ENCODE data around the gene KITLG. TPM values are rescaled to one million over a fixed set of nuclear protein-coding genes. Genes with fewer than 3 reads are reported as not detected.
"Not testable (repeated sequence)": the region's sequence is repeated elsewhere in the genome, so short reads cannot be mapped to it uniquely, and the experiment has no call there.

Gene KITLG
- total RNA-seq, 1 donor from 2014 or later = 8.6 TPM

DNA sequence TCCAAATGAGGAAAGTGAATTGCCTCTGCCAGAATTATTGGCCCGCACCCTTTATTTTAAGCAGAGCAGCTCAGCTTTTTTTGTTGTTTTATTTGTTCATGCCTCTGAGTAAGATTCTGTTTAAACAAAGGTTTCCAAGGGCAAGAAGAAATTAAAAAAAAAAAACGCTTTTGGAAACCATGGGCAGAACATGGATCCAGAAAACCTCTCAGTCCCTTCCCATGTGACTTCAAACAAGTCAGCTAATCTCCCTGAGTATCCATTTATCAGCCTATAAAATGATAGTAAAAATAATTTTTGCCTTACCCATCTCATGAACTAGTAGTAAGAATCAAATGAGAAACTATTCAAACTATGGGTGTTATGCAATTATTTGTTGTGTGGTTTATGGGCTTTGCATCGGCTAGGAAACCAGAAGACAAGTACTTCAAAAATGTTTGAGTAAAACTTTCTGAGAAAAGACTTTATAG is 27.6 kb downstream of the KITLG start:
- TF ChIP-seq, protein P1, sequence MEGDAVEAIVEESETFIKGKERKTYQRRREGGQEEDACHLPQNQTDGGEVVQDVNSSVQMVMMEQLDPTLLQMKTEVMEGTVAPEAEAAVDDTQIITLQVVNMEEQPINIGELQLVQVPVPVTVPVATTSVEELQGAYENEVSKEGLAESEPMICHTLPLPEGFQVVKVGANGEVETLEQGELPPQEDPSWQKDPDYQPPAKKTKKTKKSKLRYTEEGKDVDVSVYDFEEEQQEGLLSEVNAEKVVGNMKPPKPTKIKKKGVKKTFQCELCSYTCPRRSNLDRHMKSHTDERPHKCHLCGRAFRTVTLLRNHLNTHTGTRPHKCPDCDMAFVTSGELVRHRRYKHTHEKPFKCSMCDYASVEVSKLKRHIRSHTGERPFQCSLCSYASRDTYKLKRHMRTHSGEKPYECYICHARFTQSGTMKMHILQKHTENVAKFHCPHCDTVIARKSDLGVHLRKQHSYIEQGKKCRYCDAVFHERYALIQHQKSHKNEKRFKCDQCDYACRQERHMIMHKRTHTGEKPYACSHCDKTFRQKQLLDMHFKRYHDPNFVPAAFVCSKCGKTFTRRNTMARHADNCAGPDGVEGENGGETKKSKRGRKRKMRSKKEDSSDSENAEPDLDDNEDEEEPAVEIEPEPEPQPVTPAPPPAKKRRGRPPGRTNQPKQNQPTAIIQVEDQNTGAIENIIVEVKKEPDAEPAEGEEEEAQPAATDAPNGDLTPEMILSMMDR (IDR thresholded peaks at IDR 0.05; ENCODE audit: borderline replicate concordance) = no peak
- intact Hi-C loops (cut with micrococcal nuclease) = no loop called here
- no peaks in the 10 kb centered on the region for H3K27me3 ChIP-seq (ENCODE audit: low read depth)
- H3K9me3 ChIP-seq (replicated peaks) = no peaks in the 10 kb centered on the region
- H3K4me1 ChIP-seq = peaks cover 76% of the 10 kb centered on the region
- no peak for DNase-seq
- H3K27ac ChIP-seq (replicated peaks) = peak overlapping the region; percentile 63
- no peaks in the 10 kb centered on the region for H3K36me3 ChIP-seq
- H3K4me3 ChIP-seq = no peak overlapping the region

DNA sequence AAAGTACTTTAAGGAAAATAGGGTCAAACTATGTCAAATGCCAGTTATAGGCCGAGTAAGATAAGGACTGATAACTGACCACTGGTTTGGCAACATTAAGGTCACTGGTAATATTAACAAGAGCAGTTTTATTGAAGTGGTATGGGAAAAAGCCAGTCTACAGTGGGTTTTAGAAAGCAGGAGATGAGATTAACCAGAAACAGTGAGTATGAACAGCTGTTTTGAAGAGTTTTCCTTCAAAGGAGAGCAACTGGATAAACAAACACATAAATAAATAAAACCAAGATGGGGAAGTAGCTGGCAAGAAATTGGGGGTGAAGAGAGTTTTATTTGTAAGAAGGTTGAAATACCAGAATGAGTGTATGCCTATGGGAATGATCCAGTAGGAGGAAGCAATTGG is 30.3 kb downstream of the KITLG start:
- Histone ChIP-seq H3K4me3 (no peak overlapping the region), H3K27ac (replicated peaks) (peak overlapping the region; percentile 29), H3K9me3 (replicated peaks) (no peaks in the 10 kb centered on the region), H3K4me1 (peaks cover 84% of the 10 kb centered on the region), H3K27me3 (ENCODE audit: low read depth) (no peaks in the 10 kb centered on the region), H3K36me3 (peaks cover 6% of the 10 kb centered on the region)
- TF ChIP-seq, protein P1 (IDR thresholded peaks at IDR 0.05; ENCODE audit: borderline replicate concordance) = no peak
- no peak for DNase-seq
- intact Hi-C loops (cut with micrococcal nuclease) = no loop called here

DNA sequence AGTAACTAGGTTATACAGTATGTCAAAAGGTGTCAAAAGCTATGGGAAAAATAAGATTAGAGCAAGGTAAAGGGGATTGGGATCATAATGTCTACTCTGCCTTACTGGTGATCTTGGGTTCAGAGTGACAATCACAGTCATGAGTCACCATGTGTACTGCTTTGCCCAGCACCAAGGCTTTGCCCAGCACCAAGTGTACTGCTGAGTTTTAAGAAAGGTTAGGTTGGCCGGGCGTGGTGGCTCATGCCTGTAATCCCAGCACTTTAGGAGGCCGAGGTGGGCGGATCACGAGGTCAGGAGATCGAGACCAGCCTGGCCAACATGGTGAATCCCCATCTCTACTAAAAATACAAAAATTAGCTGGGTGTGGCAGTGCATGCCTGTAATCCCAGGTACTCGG is 32.3 kb downstream of the KITLG start:
- H3K27me3 ChIP-seq (ENCODE audit: low read depth); DNase-seq; H3K9me3 ChIP-seq (replicated peaks); intact Hi-C loops (cut with micrococcal nuclease); H3K27ac ChIP-seq (replicated peaks); H3K4me3 ChIP-seq: not testable (repeated sequence)
- peaks cover 64% of the 10 kb centered on the region for H3K4me1 ChIP-seq
- peaks cover 13% of the 10 kb centered on the region for H3K36me3 ChIP-seq

DNA sequence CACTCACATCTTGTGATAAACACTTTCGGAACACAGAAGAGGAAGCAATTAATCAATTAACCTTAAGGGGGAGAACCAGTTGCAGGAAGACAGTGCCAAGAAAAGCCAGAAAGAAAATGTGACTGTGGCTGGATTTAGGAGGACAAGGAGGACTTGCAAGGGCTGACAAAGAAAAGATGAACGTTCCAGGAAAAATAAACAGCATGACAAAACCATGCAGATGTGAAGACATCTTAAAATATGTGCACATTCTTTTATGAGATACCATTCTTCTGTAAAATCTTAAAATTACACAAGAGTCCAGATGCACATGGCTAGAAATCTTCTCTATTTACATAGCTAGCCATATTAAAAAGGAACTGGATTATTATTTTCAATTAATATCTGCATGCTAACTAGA is 33.4 kb downstream of the KITLG start:
- Histone ChIP-seq H3K36me3 (peaks cover 18% of the 10 kb centered on the region), H3K9me3 (replicated peaks) (no peaks in the 10 kb centered on the region), H3K4me1 (peaks cover 54% of the 10 kb centered on the region), H3K27me3 (ENCODE audit: low read depth) (no peaks in the 10 kb centered on the region), H3K27ac (replicated peaks) (no peak overlapping the region), H3K4me3 (no peak overlapping the region)
- intact Hi-C loops (cut with micrococcal nuclease) = no loop called here
- TF ChIP-seq, protein P1 (IDR thresholded peaks at IDR 0.05; ENCODE audit: borderline replicate concordance) = no peak
- DNase-seq = no peak

DNA sequence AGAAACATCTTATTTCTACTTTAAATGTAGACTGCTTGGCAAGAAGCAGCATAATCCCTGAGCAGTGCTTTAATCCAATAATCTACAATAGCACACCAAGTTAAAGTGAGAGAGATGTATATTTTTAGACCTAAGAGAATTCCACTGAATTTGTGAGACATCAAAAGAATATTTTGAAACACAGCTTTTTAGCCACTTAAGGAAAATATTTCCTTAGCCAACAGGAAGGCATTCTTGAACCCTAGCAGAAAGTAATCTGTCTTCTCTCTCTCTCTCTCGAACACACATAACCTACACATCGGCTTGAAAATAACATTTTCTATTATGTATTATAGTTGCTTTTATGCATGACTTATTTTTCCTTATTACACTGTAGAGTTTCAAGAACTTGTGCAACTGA is 34.0 kb downstream of the KITLG start:
- Histone ChIP-seq H3K36me3 (peaks cover 18% of the 10 kb centered on the region), H3K9me3 (replicated peaks) (no peaks in the 10 kb centered on the region), H3K4me1 (peaks cover 54% of the 10 kb centered on the region), H3K27ac (replicated peaks) (peak overlapping the region; percentile 10), H3K27me3 (ENCODE audit: low read depth) (no peaks in the 10 kb centered on the region), H3K4me3 (no peak overlapping the region)
- intact Hi-C loops (cut with micrococcal nuclease) = no loop called here
- TF ChIP-seq, protein P1 (IDR thresholded peaks at IDR 0.05; ENCODE audit: borderline replicate concordance) = no peak
- no peak for DNase-seq

DNA sequence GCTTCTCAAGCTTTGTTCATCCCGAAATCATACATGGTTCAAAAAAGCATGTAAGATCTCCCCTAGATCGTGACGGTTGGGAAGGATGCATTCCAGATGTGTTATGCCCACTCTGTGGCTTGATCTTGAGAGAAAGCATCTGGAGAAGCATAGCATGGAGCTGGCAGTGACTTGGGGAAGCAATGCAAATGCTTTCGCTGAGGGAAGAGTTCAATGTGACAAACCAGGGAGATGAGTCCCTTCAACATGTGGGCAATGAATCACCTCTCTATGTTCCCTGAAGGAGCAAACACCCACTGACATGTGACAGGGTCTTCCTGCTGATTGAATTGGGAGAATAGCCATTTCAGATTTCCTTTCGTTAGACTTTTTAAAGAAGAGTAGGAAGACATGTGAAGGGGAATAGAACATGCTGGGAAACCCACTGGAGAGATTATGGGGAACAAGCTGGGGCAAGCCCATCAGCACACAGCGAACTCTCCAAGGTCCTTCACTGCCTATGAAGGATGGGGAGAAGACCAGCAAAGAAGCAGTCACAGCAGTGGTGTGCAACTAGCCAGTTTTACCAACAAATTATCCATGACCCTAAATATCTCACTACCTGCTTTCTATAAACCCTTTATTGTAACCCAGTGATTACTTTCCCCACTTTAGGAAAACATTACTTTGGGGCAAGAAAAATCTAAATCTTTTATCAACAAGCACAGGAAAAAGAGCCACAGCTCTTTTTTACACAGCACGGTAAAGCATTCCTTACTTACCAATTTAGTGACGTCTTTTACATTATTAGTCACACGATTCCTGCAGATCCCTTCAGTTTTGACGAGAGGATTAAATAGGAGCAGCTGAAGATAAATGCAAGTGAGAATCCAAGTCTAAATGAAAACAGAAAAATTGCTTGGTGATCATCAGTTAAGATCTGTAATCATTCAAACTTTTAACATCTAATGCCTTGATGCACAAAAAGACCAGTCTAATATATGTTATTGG is 35.0 kb downstream of the KITLG start:
- intact Hi-C loops (cut with micrococcal nuclease) = no loop called here
- Histone ChIP-seq H3K4me1 (peaks cover 50% of the 10 kb centered on the region), H3K27ac (replicated peaks) (no peak overlapping the region)

More for the DNA sequence above, 35.0 kb downstream of the KITLG start:
- Histone ChIP-seq H3K9me3 (replicated peaks) (no peaks in the 10 kb centered on the region), H3K36me3 (peaks cover 20% of the 10 kb centered on the region), H3K4me3 (no peak overlapping the region), H3K27me3 (ENCODE audit: low read depth) (no peaks in the 10 kb centered on the region)
- no peak for DNase-seq
- TF ChIP-seq, protein P1 (IDR thresholded peaks at IDR 0.05; ENCODE audit: borderline replicate concordance) = no peak
